Panc1 (cell line): ENCODE data around the gene NT5C2.

ENCODE experiments used
- CTCF ChIP-seq: fragments of 450-650 bp; IDR thresholded peaks from 2 replicates; pipeline ENCODE4 v1.5.1; 2017; ENCODE audit warnings: mild to moderate bottlenecking
- POLR2AphosphoS5 ChIP-seq: IDR thresholded peaks from 2 replicates; pipeline ENCODE4 v1.6.1; 2012; ENCODE audit warnings: mild to moderate bottlenecking, low read depth, low read length, moderate library complexity
- REST ChIP-seq, 2 experiments: IDR thresholded peaks; 2 replicates each; pipeline ENCODE4 v1.6.1; 2011 to 2012; ENCODE audit warnings: low read depth in 2 of 2, control low read depth in 1 of 2, low read length in 1 of 2, mild to moderate bottlenecking in 1 of 2, moderate library complexity in 1 of 2; ENCODE audit not compliant: insufficient read depth in 1 of 2
- SIN3A ChIP-seq: IDR thresholded peaks from 2 replicates; pipeline ENCODE4 v1.6.1; 2012; ENCODE audit warnings: low read depth, mild to moderate bottlenecking, low read length, moderate library complexity, borderline replicate concordance; ENCODE audit not compliant: insufficient read depth
- TCF7L2 ChIP-seq: IDR thresholded peaks from 2 replicates; pipeline ENCODE4 v1.6.1; 2011; ENCODE audit warnings: mild to moderate bottlenecking, low read depth, low read length, inconsistent platforms

DNA sequence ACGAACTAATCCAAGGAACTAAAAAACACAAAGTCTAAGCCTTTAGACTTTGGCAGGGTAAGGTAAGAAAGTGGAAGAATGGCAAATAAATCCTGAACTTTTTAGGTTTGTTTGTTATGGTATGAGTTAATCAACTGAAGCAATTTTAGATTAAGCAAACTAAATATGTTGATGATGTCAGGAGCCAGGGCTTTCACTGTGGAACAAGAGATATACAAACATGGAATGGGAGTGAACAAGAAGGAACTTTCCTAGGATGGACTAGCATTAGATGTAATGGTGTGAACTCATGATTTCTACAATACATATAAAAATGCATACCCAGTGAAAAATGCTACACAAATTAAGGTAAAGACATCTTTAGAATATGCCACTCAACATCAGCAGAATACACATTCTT is 35.8 kb downstream of the NT5C2 start:
- TF ChIP-seq CTCF, result no peak
- no peak for TF ChIP-seq POLR2AphosphoS5
- no peak for TF ChIP-seq REST (IDR thresholded peaks at IDR 0.05; ENCODE audit: insufficient read depth in 1 of 2, low read depth in 2 of 2, low read length in 1 of 2)
- no peak for TF ChIP-seq SIN3A
- TF ChIP-seq TCF7L2, result no peak
